GM19324 (cell line): ENCODE measurements around the gene SH2D2A.

Experiments used
- ATAC-seq: cut with Tn5 transposase; IDR thresholded peaks from one replicate; pipeline ENCODE4 v1.9.1; 2021; ENCODE audit warnings: mild to moderate bottlenecking, moderate library complexity; ENCODE audit not compliant: unreplicated experiment, low FRiP score

The SH2D2A gene

DNA sequence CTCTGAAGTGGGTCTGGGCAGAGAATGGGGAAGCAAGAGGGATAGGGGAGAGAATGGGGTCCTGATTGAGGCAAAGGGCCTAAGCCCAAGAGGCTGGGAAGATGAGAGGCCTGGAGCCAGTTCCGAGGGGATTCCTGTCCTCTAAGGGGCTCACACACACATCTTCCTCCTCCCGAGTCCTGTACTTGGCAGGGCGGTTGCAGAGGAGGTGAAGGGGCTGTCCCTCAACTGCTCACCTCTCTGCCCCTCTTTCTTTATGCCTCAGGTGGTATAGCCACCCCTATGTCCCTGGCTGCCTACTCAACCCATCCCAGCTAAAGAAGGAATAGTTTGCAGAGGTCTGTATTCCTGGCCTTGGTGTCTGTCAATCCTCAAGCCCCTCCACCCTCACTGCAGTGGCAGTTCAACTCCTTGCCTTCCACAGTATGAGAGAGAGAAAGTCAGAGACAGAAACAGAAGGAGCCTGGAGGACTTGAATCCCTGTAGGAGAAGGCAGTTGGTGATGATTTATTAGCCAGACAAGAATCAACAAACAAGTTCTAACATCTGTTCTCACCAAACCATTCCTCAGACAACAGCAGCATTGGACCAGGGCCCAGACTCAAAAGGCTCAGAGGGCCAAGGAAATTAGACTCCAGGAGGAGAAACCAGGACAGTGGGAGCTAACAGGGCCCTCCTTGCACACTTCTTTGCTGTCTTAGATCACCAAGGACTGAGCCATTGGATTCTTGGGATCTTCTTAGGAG is 10.7 kb downstream of the SH2D2A start:
- no peak for ATAC-seq

DNA sequence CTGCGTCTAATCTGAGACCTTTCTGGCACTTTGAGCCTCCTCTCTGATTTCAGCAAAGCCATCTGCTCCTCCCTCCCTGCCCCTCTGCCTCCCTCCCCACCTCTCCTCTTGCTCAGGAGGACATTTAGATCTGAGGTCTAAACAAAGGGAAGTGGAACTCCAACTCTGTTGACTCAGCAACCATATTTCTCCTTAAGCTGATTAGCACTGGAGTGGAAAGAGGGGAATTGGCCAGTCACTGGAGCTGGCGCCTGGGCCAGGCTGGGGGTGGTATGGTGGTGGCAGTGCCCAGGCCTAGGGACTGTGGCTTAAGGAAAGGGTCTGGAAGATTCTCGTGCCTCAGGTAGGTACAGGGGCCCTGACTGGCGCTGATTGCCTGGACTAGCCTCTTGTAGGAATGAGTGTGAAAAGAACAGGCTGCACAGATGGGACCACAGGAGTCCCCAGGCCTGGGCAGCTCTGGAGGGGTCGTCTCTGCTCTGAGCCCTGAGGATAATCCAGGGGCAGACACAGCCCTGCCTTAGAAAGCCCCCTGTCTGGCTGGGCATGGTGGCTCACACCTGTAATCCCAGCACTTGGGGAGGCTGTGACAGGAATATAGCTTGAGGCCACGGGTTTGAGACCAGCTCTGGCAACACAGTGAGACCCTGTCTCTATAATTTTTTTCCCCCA is 11.9 kb downstream of the SH2D2A start:
- no peak for ATAC-seq

DNA sequence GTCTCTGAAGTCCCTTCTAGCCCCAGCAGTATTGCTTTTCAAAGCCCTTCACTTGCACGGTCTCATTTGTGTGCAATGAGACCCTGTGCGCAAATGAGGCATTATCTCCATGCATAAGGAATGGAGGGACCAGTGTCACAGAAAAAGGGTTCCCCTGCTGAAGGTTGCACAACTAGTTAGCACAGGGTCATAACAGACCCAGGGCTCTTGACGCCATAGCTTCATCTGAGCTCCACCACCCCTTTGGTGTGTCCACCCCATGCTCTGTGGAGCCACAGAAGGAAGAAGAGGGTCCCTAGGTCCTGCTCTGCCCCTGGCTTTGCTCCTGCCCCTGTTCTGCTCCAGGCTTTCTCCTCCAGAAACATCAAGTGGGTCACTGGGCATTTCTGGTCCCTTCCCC is 12.6 kb downstream of the SH2D2A start:
- no peak for ATAC-seq

- ATAC-seq = no peak
Observed at GRCh38 chr1:156803086-156803851, 13.4 kb downstream of the SH2D2A start.

GRCh38 chr1:156802421-156802935 is 14.2 kb downstream of the SH2D2A start:
- no peak for ATAC-seq

- ATAC-seq = no peak
Observed at GRCh38 chr1:156801409-156802121, 15.1 kb downstream of the SH2D2A start.

DNA sequence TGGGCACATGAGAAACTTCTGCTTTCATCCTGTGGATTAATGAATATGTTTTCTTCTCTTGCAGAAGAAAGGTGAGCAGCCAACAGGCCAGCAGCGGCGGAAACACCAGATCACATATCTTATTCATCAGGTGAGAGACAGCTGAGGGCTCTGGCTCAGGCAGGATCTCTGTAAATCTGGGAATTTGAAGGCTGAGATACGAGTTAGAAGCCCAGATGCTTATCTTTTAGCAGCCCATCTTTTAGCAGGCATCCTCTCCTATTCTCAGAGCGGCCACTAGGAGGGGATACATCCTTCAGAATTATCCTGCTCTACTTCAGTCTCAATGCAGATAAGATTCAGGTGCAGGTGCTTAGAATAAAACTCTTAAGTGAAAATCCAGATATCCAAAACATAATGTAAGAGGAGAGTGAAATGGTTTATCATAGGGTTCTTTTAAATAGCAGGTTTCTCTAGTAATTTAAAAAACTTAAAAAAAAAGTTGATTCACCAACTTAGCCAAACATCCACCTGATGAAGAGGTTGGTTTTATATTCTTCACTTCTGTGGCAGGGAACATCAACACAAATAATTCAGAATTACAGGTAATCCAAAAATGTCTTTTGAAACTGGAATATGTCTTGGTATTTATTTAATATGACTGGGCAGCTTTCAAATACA is 19.3 kb downstream of the SH2D2A start:
- no peak for ATAC-seq

GRCh38 chr1:156796340-156797097 is 20.1 kb downstream of the SH2D2A start:
- no peak for ATAC-seq

GRCh38 chr1:156795787-156796186 is 20.9 kb downstream of the SH2D2A start:
- ATAC-seq = no peak

- ATAC-seq = no peak
Observed at GRCh38 chr1:156795374-156795733, 21.3 kb downstream of the SH2D2A start.

- no peak for ATAC-seq
Observed at GRCh38 chr1:156794506-156795373, 21.9 kb downstream of the SH2D2A start.

DNA sequence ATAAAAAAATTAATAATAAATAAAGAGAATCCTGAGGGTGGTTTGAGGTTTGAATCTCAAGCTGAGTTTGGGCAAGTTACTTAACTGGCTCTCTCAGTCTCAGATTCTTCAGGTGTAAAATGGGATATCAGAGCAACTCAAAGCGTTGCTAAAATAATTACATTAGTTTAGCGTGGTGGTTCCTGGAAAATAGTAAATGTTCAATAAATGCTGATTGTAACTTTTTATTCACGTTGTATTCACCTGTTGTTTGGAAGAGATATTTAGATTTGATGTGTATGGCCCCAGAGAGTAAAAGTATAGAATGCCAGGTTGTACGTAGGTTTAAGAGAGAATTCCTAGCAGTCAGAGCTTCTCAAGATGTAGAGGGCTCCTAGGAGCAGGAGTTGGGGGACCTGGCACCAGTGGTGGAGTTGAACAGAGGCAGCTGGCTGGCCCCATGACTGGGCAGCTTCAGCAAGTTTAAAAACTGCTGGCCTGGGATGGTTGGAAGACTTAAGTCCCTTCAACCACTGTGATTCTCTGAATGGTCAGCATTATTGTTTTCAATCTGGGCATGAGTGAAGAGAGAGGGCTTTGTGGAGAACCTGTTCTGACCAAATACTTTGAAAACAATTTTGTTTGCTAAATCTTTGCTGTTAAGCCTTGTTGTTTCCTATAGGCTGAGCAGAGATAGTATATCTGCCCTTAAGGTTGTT is 26.9 kb downstream of the SH2D2A start:
- no peak for ATAC-seq

- ATAC-seq = no peak
Observed at GRCh38 chr1:156788136-156788535, 28.5 kb downstream of the SH2D2A start.

DNA sequence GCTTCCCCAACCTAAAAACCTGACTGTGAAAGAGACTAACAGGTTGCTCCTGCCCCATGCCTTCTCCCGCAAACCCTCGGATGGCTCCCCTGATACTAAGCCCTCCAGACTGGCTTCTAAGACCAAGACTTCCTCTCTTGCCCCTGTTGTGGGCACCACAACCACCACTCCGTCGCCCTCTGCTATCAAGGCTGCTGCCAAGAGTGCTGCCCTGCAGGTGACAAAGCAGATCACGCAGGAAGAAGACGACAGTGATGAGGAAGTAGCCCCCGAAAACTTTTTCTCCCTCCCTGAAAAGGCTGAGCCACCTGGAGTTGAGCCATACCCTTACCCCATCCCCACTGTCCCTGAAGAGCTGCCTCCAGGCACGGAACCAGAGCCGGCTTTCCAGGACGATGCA is 30.0 kb downstream of the SH2D2A start:
- ATAC-seq = no peak

- no peak for ATAC-seq
Observed at GRCh38 chr1:156785458-156785857, 31.2 kb downstream of the SH2D2A start.

DNA sequence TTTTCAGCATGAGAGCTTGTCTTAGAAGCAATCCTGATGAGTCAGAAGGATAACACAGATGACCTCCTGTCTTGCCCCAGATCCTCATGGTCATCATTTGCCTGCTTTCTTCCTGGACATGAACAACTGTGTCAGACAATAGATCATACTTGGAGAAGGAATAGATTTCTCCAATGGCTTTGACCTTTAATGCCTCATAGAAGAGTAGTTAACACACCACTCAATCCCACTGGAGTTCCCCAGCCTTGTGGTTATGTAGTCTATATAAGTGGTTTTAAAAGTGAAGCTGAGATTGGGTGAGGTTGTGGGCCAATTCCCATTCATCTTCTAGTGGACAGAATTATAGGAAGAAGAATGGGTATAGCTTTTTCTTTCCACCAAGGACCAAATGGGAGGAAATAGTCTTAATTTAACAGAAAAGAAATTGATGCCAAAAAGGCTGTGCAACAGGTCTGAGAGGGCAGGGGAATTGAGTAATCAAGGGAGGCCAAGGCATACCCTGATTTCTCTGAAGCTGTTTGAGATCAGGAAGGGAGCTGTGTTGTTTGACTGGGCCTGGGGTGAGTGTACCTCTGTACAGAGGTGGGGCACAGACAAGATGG is 35.0 kb downstream of the SH2D2A start:
- no peak for ATAC-seq

- ATAC-seq = no peak
Observed at GRCh38 chr1:156777573-156777972, 39.1 kb downstream of the SH2D2A start.

GRCh38 chr1:156776942-156777341 is 39.7 kb downstream of the SH2D2A start:
- ATAC-seq = no peak
